NCI-H2107 treated with DMSO at 0.1 percent for 48 hours (cell line): ENCODE data around the gene LY9.

ENCODE experiments used
- DNase-seq: peaks from one replicate; lab custom pipeline; 2025; ENCODE audit not compliant: unreplicated experiment; lab: John Stamatoyannopoulos, UW

The LY9 gene

GRCh38 chr1:160836561-160836960 is 40.6 kb downstream of the LY9 start:
- DNase-seq: no peak

GRCh38 chr1:160836981-160837557 is 41.1 kb downstream of the LY9 start:
- DNase-seq: no peak

GRCh38 chr1:160837558-160838205 is 41.7 kb downstream of the LY9 start:
- DNase-seq: peak; percentile 43

DNA sequence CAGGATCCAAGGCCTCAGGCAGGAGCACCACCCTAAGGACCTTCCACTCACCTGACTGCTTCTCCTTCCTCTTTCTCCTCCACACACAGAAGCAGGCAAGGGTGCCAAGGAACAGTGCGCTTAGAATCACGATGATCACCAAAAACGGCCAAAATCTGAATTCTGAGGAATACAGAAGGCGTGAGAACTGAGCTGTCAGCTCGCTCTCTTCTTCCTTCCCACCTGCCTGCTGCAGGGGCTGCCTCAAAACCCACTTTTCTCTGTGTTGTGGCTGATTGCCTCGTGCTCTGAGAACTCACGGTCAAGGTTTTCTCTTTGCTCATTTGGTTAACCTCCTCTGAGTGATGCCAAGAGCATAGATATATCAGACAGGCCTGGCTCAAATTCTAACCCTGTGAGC is 42.9 kb downstream of the LY9 start:
- DNase-seq: no peak

GRCh38 chr1:160839746-160840145 is 43.8 kb downstream of the LY9 start:
- DNase-seq: no peak

DNA sequence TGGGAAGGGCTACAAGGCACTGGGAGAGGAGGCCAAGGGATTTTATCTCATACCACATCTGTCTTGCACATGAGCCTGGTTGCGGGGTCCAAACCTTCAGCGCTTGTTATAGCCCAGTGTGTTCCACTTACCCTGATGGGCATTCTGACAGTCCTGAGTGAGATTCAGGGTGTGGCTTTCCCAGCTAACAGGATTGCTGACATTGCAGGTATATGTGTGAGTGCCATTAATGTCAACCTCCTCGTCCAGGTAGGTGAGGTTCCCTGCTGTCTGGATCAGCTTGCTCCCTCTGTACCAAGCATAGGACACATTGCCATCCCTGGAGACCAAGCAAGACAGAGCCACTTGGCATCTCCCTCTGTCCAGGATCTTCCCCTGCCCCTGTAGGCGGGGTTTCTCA is 45.1 kb downstream of the LY9 start:
- no peak for DNase-seq

DNA sequence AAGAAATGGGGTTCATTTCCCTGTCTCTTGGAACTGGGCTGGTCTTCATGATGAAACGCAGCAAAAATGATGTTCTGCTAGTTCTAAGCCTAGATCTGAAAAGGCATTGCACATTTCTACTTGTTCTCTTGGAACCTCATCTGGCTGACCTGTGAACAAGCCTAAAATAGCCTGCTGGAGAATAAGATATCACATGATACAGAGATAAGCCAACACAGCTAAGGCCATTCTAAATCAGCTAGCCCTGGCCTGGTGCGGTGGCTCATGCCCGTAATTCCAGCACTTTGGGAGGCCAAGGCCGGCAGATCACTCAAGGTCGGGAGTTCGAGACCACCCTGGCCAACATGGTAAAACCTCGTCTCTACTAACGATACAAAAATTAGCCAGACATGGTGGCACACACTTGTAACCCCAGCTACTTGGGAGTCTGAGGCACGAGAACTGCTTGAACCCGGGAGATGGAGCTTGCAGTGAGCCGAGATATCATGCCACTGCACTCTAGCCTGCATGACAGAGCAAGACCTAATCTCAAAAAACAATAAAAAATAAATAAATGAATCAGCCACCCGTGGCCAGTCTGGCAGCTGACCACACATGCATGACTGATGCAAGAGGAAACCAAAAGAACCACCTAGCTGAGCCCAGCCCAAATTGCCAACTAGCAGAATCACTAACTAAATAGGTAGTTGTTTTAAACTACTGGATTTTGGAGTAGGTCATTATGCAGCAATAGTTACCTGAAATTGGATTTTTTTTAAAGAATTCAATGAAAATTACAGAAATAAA is 48.7 kb downstream of the LY9 start:
- DNase-seq: no peak

GRCh38 chr1:160846281-160846680 is 50.3 kb downstream of the LY9 start:
- no peak for DNase-seq

DNA sequence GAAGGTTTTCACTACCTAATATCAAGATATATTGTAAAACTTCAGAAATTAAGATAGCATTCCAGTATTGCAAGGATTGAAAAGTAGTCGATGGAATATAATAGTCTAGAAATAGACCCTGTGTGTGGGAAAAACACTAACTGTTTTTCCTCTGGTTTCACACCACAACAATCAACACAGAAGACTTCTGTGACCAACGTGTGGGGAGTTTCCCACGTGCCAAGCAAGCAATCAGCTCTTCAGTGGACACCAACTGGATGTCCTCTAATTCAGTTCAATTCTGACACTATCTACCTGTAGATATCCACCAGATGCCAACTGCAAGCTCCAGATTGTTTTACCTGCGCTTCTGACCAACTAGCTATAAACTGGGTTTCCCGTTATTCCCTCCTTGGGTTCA is 54.6 kb downstream of the LY9 start:
- DNase-seq: no peak

DNA sequence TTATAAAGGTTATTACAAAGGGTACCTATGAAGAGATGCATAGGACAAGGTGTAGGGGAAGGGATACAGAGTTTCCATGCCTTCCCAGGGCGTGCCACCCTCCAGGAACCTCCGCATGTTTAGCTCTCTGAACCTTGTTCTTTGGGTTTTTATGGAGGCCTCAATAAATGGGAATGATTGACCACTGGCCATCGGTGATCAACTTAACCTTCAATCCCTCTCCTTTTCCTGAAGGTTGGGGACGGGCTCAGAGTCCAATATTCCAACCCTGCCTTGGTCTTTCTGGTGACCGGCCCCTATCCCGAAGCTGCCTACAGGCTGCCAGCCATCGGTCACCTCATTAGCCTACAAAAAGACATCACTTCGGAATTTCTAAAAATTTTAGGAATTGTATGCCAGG is 55.0 kb downstream of the LY9 start:
- DNase-seq: no peak

GRCh38 chr1:160853014-160853413 is 57.0 kb downstream of the LY9 start:
- no peak for DNase-seq

DNA sequence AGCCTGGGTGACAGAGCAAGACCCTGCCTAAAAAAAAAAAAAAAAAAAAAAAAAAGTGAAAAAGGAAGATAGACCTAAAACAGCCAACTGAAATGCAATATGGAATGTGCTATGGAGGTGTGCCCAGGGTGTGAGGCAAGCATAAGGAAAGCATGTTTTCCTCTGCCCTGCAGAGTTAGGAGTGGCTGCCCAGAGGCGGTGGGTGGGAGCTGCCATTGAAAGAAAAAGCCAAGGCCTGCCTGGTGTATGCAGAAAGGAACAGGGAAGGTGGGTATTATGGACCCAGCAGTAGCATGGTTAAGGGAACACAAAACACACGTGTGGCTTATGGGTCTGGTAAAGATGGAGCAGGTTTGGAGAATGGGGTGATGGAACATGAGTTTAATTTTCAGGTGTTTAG is 57.8 kb downstream of the LY9 start:
- DNase-seq: no peak

DNA sequence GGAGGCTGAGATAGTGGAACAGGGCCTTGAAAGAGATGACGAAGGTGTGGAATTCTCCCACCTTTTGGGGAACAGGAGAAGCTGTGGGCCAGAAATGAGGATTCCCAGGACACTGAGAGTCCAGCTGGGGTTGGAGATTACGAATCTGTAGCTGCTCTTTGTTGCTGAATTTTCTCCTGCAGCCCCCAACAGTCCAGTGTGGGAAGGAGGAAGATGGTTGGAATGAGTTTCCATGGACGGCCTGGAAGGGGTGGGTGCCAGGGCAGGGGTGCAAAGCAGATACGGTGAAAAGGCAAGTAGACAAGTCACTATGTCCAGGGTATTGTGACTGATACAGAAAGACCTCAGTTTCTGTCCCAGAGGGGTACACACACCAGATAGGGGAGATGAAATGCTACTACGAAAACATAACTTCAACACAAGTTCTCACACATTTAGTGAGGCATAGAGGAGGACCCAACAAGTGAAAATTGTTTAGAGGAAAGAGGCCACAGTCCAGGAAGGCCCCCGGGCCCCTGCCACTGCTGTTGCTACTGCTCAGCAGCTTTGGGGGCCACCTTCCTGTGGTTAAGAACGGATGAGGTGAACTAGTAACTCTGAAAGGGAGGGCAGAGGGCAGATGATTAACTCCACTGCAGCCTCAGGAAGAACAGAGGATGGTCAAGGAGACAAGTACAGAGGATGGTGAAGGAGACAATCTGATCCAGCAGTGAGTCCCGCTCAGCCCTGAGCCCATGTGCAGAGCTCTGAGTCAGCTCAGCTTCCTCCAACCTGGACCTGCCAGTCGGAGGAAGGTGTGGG is 59.4 kb downstream of the LY9 start:
- no peak for DNase-seq

- DNase-seq: no peak
These were observed 62.1 kb downstream of the LY9 start for GRCh38 chr1:160858097-160858496.

GRCh38 chr1:160858507-160858906 is 62.5 kb downstream of the LY9 start:
- DNase-seq: no peak

DNA sequence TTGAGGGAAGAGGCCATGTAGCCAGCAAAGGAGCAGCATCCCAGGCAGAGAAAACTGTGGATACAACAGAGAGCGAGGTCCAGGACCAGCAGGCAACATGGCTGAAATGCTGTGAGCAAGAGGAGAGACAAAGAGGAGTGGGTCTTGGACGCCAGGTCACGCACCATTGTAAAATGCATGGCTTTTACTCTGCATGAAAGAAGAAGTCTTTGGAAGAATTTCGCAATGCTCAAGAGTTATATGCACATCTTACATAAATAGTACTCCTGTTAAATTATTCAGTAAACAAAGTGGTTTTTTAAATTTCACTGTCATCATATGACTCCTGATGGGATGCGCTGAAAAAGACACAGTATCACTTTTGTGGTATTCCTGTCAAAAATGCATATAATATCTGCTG is 63.2 kb downstream of the LY9 start:
- DNase-seq: no peak

DNA sequence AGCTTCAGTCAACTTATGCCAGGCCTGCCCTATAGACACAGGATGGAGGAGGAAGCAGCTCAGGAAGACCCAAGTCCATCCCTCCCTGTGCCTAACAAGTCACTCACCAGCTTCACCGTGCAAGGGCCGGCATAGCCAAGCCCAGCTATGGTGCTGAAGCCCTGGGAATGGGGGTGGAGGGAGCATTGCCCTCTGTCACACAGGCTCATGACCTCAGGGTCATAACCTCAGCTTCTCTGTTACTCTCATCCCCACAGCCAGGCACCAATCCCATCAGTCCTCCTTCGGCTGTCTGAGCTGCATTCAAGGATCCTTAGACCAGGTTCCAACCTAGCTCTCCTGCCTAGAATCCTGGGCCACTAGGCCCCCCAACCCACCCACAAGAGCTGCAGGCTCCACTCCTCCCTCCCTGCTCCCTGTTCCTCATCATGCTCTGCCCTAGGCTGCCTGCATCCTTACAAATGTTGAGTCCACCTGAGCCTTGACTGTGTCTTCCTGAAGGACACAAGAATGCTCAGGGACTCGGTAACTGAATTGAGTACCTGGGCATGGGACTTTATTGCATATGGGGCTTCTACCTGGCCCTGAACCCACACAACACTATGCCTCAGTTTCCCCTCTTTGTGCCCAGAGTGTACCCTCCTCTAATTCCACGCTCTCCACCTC is 65.0 kb downstream of the LY9 start:
- DNase-seq: no peak

GRCh38 chr1:160862203-160863060 is 66.5 kb downstream of the LY9 start, which contains the start of gene CD244:
Gene CD244, minus strand, starts transcription at chr1:160862887. Its CDS starts 210 bp downstream, at chr1:160862677.
- no peak for DNase-seq

DNA sequence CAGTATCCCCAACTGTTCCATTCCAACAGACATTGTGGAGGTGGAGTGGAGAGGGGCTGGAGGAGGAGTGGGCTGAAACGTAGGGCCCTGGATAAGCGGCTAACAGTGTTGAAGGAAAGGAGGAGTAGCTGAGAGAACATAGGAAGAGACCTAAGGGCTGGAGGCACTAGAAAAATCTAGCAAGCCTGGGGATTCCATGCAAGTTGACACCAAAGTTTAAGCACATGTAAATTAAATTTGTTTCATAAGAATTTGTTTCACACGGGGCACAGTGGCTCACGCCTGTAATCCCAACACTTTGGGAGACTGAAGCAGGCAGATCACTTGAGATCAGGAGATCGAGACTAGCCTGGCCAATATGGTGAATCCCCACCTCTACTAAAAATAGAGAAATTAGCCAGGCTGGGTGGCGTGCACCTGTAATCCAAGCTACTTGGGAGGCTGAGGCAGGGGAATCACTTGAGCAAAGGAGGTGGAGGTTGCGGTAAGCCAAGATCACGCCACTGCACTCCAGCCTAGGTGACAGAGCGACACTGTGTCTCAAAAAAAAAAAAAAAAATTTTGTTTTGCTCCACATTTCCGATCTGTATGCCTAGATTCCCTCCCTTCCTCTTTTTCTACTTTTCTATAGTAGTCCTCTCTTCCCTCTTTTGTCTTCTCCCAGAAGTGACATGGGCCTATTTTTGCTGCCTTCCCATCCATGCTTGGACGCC is 67.2 kb downstream of the LY9 start:
- DNase-seq: no peak
